Activated T-cell treated with anti-CD3 and anti-CD28 coated beads, Interleukin-2, amount 50 U/mL, for 4 hours (primary cell): Measurements from ENCODE around the gene AQP5. TPM values are rescaled to one million over a fixed set of nuclear protein-coding genes. Genes with fewer than 3 reads are reported as not detected.

Experiments
- ATAC-seq, 2 donors: fragments of 200-7000 bp; cut with Tn5 transposase; one replicate each; pipeline ENCODE4 v1.10.0; 2021
- DNase-seq: peaks from one replicate; pipeline ENCODE4 v3.0.0-alpha.2; 2020
- H3K27me3 Mint-ChIP-seq: one replicate; pipeline ENCODE4 v1.8.0; 2021; ENCODE audit warnings: low read depth, mixed read lengths
- H3K36me3 Mint-ChIP-seq: one replicate; pipeline ENCODE4 v1.8.0; 2022; ENCODE audit warnings: mixed read lengths; ENCODE audit not compliant: insufficient read depth
- H3K4me1 Mint-ChIP-seq: one replicate; pipeline ENCODE4 v1.8.0; 2021; ENCODE audit warnings: low read depth, mixed read lengths
- H3K4me3 Mint-ChIP-seq: one replicate; pipeline ENCODE4 v1.8.0; 2021; ENCODE audit warnings: mild to moderate bottlenecking, moderate library complexity, mixed read lengths
- H3K9me3 Mint-ChIP-seq: one replicate; pipeline ENCODE4 v1.8.0; 2021; ENCODE audit warnings: mixed read lengths
- total RNA-seq, 3 donors: library from RNA; stranded (reverse); gene quantifications; one replicate each; pipeline ENCODE4 v1.2.1, GENCODE V29; 2021

Gene AQP5
- total RNA-seq, 3 donors from 2014 or later: not detected

DNA sequence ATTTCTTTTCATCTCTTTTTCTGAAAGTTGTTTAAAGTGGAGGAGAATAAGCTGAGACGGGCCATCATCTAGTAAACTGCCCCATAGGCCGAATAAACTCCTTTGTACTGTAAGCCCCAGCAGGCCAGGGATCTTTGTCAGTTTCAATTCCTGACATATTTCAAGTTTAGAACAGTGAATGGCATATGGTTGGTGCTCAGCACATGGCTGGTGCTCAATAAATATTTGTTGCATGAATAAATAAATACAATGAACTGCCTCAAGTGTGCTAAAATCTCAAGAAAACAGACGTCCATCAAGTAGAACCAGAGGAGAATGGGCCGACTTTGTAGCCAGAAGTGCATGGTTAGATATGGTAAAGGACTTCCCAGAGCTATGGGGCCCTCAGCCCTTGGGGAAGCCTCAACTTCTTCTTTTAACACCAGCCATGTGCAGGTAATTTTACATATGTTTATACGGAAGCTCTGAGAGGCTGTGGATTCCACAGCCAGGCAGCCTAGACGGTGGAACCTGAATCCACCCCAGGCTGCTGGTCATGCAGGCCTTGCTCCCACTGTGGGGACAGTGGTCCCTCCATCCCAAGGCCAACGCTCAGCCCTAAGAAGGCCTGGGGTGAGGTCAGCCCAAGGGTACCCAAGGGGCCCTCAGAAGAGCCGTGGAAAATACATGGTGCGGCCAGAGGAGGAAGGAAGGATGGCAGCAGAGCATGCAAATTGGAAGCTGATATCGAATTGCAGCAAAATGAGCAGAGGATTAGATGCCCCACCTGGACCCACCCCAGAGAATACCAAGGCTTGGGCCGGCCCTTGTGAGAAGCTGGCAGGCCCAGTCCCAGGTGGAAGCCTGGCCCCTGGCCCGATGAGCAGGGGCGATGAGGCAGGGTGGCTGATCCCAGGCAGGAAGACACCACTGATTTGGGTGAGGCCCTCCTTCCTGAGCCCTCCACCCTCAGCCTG, 19.8 kb upstream of the AQP5 start:
- H3K4me1 Mint-ChIP-seq: peaks cover 38% of the 10 kb centered on the region
- H3K36me3 Mint-ChIP-seq: no peaks in the 10 kb centered on the region
- DNase-seq: no peak
- no peaks in the 10 kb centered on the region for H3K27me3 Mint-ChIP-seq
- ATAC-seq: no peak
- H3K9me3 Mint-ChIP-seq: no peaks in the 10 kb centered on the region
- H3K4me3 Mint-ChIP-seq: no peak overlapping the region

DNA sequence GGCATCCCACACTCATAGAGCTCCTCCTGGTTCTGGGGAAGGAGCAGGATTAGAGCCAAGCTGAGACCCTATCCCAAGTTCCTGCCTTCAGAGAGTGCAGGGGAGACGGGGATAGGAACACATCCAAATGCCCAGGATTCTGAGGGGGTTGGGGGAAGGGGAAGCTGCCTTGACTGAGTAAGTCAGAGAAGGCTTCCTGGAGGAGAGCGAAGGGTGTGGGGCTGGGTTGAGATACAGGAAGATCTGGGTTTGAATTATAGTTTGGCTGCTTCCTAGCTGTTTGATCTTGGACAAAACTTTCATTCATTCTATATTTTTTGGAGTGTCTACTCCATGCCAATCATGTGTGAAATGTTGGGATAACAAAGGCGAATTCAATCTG, 19.2 kb upstream of the AQP5 start:
- Mint-ChIP-seq H3K9me3 (no peaks in the 10 kb centered on the region), H3K4me1 (peaks cover 38% of the 10 kb centered on the region), H3K4me3 (no peak overlapping the region), H3K36me3 (no peaks in the 10 kb centered on the region), H3K27me3 (no peaks in the 10 kb centered on the region)
- ATAC-seq (no peak), DNase-seq (no peak)

DNA sequence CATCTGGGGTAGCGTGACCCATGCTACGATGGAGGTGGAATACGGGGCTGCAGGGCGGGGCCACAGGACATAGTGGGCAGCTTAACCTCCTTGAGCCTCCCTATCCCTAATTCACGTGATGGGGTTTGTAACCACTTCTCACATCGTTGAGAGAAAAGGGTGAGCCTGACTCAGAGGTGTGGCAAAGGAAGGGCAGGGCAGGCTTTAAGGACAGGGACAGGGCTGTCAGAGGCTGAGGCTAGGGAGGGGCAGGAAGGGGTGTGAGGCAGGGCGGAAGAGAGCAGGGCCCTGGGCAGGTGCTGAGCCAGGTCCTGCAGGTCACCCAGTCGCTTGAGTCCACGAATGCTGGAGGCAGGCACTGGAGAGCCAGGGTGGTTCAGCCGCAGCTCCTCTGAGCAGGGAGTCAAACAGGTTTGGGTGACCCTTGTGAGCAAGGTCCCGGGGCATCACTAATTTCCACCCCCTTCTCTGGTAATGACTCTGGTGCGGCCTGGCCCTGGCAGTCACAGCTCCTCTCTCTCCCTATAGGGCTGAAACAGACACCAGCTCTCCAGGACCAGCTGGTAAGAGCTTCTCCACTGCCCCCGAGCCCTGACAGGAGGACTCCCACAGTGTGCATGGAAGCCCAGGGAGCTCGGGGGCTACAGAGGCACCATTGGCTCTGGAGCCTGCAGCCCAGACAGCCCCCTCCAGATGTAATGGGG, 18.6 kb upstream of the AQP5 start:
- Mint-ChIP-seq H3K9me3 (no peaks in the 10 kb centered on the region), H3K36me3 (no peaks in the 10 kb centered on the region), H3K4me1 (peaks cover 38% of the 10 kb centered on the region), H3K4me3 (no peak overlapping the region), H3K27me3 (peaks cover under 1% of the 10 kb centered on the region)
- DNase-seq: no peak
- no peak for ATAC-seq

GRCh38 chr12:49943625-49943960, 18.1 kb upstream of the AQP5 start:
- Mint-ChIP-seq H3K27me3 (peaks cover 2% of the 10 kb centered on the region), H3K4me1 (peaks cover 38% of the 10 kb centered on the region), H3K9me3 (no peaks in the 10 kb centered on the region), H3K36me3 (no peaks in the 10 kb centered on the region), H3K4me3 (no peak overlapping the region)
- no peak for ATAC-seq
- no peak for DNase-seq

DNA sequence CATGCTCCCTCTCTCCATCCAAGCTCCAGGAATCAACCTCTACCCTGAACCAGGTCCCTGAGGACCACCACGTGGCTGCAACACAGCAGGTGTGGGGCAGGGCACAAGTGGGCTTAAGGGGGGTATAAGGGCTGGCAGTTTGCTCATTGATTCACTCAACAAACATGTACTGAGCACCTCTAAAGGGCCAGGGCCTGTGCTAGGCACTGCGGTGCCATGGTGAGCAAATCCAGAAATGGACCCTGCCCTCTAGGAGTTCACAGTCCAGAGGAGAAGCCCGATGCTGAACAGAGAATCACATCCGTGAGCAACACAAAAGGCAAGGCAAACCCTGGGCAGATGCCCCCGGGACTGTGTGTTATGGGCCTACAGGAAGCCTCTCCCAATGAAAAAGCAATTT, 17.6 kb upstream of the AQP5 start:
- DNase-seq (no peak), ATAC-seq (no peak)

DNA sequence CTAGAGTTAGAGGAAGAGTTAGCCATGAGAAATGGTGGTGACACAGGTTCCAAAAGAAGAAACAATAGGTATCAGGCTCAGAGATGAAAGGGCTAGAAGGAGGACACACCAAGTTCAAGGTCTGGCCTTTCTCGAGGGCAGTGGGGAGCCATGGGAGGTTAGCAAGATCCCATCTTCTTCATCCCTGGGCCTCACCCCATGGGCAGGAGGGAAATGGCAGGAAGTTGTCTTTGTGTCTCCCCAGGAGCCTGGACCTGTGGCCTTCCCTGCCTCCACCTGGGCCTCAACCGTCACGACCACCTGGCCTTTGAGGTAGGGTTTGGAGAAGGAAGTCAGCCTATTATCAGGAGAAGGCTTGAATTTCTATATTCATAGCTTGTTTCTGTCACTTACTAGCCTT, 17.0 kb upstream of the AQP5 start:
- peaks cover 2% of the 10 kb centered on the region for H3K27me3 Mint-ChIP-seq
- H3K9me3 Mint-ChIP-seq: no peaks in the 10 kb centered on the region
- ATAC-seq (no peak), DNase-seq (no peak)
- no peaks in the 10 kb centered on the region for H3K36me3 Mint-ChIP-seq
- peaks cover 38% of the 10 kb centered on the region for H3K4me1 Mint-ChIP-seq
- H3K4me3 Mint-ChIP-seq: no peak overlapping the region

More for the DNA sequence above, 17.6 kb upstream of the AQP5 start:
- Mint-ChIP-seq H3K27me3 (peaks cover 2% of the 10 kb centered on the region), H3K9me3 (no peaks in the 10 kb centered on the region), H3K36me3 (no peaks in the 10 kb centered on the region), H3K4me1 (peaks cover 38% of the 10 kb centered on the region), H3K4me3 (no peak overlapping the region)

DNA sequence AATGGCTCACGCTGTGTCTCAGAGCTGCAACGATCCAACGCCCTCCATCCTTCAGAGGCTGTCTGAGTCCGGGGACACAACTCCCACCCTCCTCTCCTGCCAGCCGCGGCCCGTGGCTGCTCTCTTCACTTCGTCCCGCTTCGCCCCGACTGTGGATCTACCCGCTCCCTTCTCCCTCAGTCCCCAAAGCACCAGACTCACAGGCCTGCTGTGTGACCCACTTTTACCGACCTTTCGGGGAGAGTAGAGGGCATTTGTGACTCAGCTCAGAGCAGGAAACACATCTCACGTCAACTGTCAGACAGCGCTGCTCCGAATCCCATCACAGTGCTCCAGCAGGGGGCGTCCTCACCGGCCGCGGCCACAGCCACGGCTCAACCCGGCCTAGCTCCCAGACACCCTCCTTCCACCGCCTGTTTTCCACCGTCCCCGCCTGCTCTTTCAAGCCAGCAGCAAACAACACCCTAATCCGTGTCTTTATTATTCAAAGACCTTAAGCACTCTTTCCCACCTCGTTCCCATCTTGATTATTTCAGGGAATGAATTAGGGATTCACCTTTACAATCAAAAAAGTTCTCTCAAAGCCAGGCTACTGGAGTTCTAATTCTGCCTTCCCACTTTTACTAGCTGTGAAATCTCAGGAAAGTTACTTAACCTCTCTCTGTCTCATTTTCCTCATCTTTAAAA, 16.1 kb upstream of the AQP5 start:
- Mint-ChIP-seq H3K27me3 (peaks cover 2% of the 10 kb centered on the region), H3K9me3 (no peaks in the 10 kb centered on the region), H3K36me3 (no peaks in the 10 kb centered on the region), H3K4me3 (peak overlapping the region; percentile 78), H3K4me1 (peaks cover 38% of the 10 kb centered on the region)
- DNase-seq (peak; percentile 88), ATAC-seq (peak; percentile 97 to 99)

DNA sequence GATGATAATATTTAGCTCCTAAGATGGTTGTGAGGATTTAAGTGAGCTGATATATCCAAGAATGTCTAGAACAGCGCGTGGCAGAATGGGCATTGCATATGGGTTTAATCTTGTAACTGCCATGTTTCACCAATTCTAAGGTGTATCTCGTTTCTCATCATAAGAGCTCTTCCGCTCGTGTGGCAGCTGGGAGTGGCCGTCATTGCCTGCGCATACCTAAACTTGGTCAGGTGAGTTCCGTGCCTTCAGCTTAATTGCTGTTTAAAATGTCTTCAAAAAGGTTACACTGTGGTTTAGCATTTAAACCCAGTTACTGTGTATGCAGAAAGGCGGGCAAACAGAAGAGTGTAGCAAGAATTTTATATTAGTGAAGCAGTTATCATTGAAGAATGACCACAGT, 15.6 kb upstream of the AQP5 start:
- H3K27me3 Mint-ChIP-seq: peaks cover 2% of the 10 kb centered on the region
- H3K36me3 Mint-ChIP-seq: no peaks in the 10 kb centered on the region
- peak overlapping the region; percentile 78 for H3K4me3 Mint-ChIP-seq
- H3K4me1 Mint-ChIP-seq: peaks cover 38% of the 10 kb centered on the region
- H3K9me3 Mint-ChIP-seq: no peaks in the 10 kb centered on the region
- DNase-seq (no peak), ATAC-seq (no peak)

DNA sequence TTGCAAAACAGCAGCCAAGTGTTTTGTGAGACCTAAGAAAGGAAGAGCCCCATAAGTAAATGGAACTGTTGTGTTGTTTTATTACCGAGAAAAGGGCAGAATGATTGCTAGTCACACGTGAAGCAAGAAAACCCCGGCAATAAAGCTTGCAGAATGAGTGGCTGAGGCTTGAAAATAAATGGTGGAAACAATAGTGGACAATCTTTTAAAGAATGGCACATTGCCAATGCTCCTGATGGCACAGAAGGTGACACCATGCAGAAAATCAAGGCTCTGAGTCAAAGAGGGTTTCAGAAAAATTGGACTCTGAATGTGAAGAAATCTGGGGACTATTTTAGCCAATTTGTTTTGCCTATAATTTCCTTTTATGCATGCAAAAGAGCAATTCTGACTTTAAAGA, 15.2 kb upstream of the AQP5 start:
- no peak for ATAC-seq
- peaks cover 37% of the 10 kb centered on the region for H3K4me1 Mint-ChIP-seq
- H3K9me3 Mint-ChIP-seq: no peaks in the 10 kb centered on the region
- no peaks in the 10 kb centered on the region for H3K36me3 Mint-ChIP-seq
- no peak for DNase-seq
- no peak overlapping the region for H3K4me3 Mint-ChIP-seq
- peaks cover 2% of the 10 kb centered on the region for H3K27me3 Mint-ChIP-seq

- Mint-ChIP-seq H3K36me3 (no peaks in the 10 kb centered on the region), H3K9me3 (no peaks in the 10 kb centered on the region), H3K27me3 (peaks cover 2% of the 10 kb centered on the region), H3K4me3 (no peak overlapping the region), H3K4me1 (peaks cover 29% of the 10 kb centered on the region)
- ATAC-seq: no peak
- DNase-seq: no peak
These were observed 14.0 kb upstream of the AQP5 start for GRCh38 chr12:49947593-49948226.

DNA sequence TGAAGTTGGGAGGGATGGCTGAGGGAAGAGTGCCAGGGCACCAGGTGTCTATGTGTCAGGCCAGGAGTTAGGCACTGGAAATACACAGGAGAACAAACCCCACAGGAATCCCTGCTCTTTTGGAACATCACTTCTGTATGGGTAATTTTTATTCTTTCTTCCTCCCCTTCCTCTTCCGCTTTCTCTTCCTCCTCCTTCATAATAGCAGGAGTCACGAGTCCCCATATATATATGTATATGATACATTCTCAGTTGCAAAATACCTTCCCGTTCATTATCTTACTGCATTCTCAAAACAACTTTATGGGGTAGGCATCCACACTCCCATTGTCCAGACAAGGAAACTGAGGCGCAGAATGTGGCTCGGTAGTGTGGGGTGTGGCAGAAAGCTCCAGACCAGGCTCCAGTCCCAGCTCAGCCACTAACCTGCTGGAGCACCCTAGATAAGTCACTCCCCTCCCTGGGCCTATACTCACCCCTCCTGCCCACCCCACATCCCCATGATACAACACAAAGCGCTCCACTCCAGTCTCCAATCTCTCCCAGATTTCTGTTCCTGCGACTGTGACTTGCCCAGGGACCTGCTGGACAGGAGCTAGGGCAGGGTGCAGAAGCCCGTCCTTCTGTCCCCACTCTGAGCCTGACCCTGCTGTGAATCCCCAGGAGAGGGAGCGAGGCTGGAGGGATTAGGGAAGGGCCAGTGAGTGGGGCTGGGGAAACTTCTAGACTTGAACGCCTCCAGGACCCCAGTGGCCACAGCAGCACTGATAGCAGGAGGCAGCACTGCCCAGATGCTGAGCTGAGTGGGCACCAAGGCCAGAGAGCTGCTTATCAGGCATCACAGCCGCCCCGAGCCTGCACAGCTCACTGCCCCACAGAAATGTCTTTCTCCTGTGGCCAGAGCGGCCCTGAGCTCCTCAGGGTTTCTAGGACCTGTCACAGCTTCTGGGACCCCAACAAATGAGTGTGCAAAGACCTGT, 12.5 kb upstream of the AQP5 start:
- Mint-ChIP-seq H3K27me3 (peaks cover 7% of the 10 kb centered on the region), H3K36me3 (no peaks in the 10 kb centered on the region), H3K4me1 (peaks cover 21% of the 10 kb centered on the region), H3K9me3 (no peaks in the 10 kb centered on the region), H3K4me3 (no peak overlapping the region)
- no peak for DNase-seq
- no peak for ATAC-seq

- Mint-ChIP-seq H3K4me3 (no peak overlapping the region), H3K27me3 (peaks cover 15% of the 10 kb centered on the region), H3K4me1 (peaks cover 16% of the 10 kb centered on the region), H3K9me3 (no peaks in the 10 kb centered on the region), H3K36me3 (no peaks in the 10 kb centered on the region)
- no peak for DNase-seq
- ATAC-seq: no peak
These were observed 11.8 kb upstream of the AQP5 start for GRCh38 chr12:49949866-49950265.
